OCI-LY7 (cell line): ENCODE results near the gene MAP2K7. TPM values are rescaled to one million over a fixed set of nuclear protein-coding genes. Genes with fewer than 3 reads are reported as not detected.

Source experiments
- BruUV-seq: library from RNA; stranded (reverse); fragments of 400-500 nt; replicated peaks from 2 replicates; lab custom pipeline; 2021; lab: Mats Ljungman, UMichigan
- CTCF ChIA-PET: fragments of 300-600 bp; sonication (Branson Sonifier 250); formaldehyde crosslinking; loops from one replicate; lab custom pipeline; 2022; ENCODE audit warnings: antibody characterized with exemption; ENCODE audit not compliant: unreplicated experiment; lab: Charles Lee
- POLR2A ChIA-PET: fragments of 300-600 bp; sonication (Branson Sonifier 250); formaldehyde crosslinking; loops from one replicate; lab custom pipeline; 2022; ENCODE audit warnings: antibody characterized with exemption; lab: Charles Lee
- DNase-seq: peaks from one replicate; pipeline ENCODE4 v3.0.0-alpha.2; 2015; ENCODE audit warnings: low spot score
- H2AFZ ChIP-seq: fragments of 200-600 bp; sonication (generic), shearing (Covaris generic); 2 replicates; pipeline ENCODE4 v1.6.1; 2014; ENCODE audit warnings: mild to moderate bottlenecking, antibody characterized with exemption, low read length, moderate library complexity
- H3K27ac ChIP-seq: fragments of 200-600 bp; sonication (generic); 2 replicates; pipeline ENCODE4 v1.5.1; 2014; ENCODE audit warnings: mixed run types, low read depth, mild to moderate bottlenecking, moderate library complexity, low read length, inconsistent platforms; ENCODE audit not compliant: poor library complexity, severe bottlenecking
- H3K36me3 ChIP-seq: fragments of 200-600 bp; sonication (generic); 2 replicates; pipeline ENCODE4 v1.6.1; 2014; ENCODE audit warnings: mild to moderate bottlenecking, antibody characterized with exemption, low read length, moderate library complexity, mixed read lengths; ENCODE audit not compliant: insufficient read depth
- H3K4me1 ChIP-seq: fragments of 200-600 bp; sonication (generic); 2 replicates; pipeline ENCODE4 v1.5.1; 2014; ENCODE audit warnings: mild to moderate bottlenecking, low read length; ENCODE audit not compliant: insufficient read depth, poor library complexity, severe bottlenecking
- H3K4me2 ChIP-seq: fragments of 200-600 bp; sonication (generic); 2 replicates; pipeline ENCODE4 v1.6.1; 2014; ENCODE audit warnings: mild to moderate bottlenecking, low read length
- H3K4me3 ChIP-seq: fragments of 200-600 bp; sonication (generic); 2 replicates; pipeline ENCODE4 v1.5.1; 2014; ENCODE audit warnings: mild to moderate bottlenecking, low read depth, low read length; ENCODE audit not compliant: poor library complexity, severe bottlenecking
- H3K79me2 ChIP-seq: fragments of 200-600 bp; sonication (generic); 2 replicates; pipeline ENCODE4 v1.6.1; 2016; ENCODE audit warnings: low read depth, mild to moderate bottlenecking, low read length, moderate library complexity, mixed read lengths; ENCODE audit not compliant: insufficient read depth
- H3K9me2 ChIP-seq: fragments of 200-600 bp; sonication (generic); 2 replicates; pipeline ENCODE4 v1.6.1; 2016; ENCODE audit warnings: mild to moderate bottlenecking, low read length, mixed read lengths; ENCODE audit not compliant: insufficient read depth
- H3K9me3 ChIP-seq: fragments of 200-600 bp; sonication (generic); 2 replicates; pipeline ENCODE4 v1.6.1; 2014; ENCODE audit warnings: mild to moderate bottlenecking, mixed run types, low read length, mixed read lengths
- H4K20me1 ChIP-seq: fragments of 200-600 bp; sonication (generic); 2 replicates; pipeline ENCODE4 v1.6.1; 2014; ENCODE audit warnings: mild to moderate bottlenecking, antibody characterized with exemption, low read length, moderate library complexity, mixed read lengths; ENCODE audit not compliant: insufficient read depth
- CTCF ChIP-seq: fragments of 200-600 bp; sonication (generic); conservative IDR thresholded peaks from 2 replicates; pipeline ENCODE4 v1.5.1; 2014; ENCODE audit warnings: mild to moderate bottlenecking, antibody characterized with exemption, low read length, moderate library complexity, mixed read lengths
- EZH2phosphoT487 ChIP-seq: fragments of 200-600 bp; sonication (generic); IDR thresholded peaks from 2 replicates; pipeline ENCODE4 v1.6.1; 2018; ENCODE audit warnings: low read depth, borderline replicate concordance, mild to moderate bottlenecking, mixed run types, antibody characterized with exemption, low read length, moderate library complexity, mixed read lengths
- intact Hi-C: fragments of 100-400 bp; cut with micrococcal nuclease; formaldehyde crosslinking; loops from one replicate; pipeline ENCODE4 v1.10.0; 2022; ENCODE audit not compliant: unreplicated experiment
- total RNA-seq, 2 experiments: library from RNA; depleted of rRNA in 1 of 2; stranded (reverse); fragments of >200 nt in 1 of 2; shearing (Covaris generic) in 1 of 2; gene quantifications; 2 replicates each; pipeline ENCODE4 v1.2.3, GENCODE V29; 2014 to 2022

Gene MAP2K7
- total RNA-seq, 2 experiments from 2014 or later, result 23.2 to 44.5 TPM

GRCh38 chr19:7912697-7913564 lies 9.3 kb downstream of the MAP2K7 start:
- ChIA-PET POLR2A (no interaction called here), CTCF (no interaction called here)
- TF ChIP-seq CTCF (no peak), EZH2phosphoT487 (no peak)
- intact Hi-C loops, result no loop called here
- Histone ChIP-seq H2AFZ (no peak overlapping the region), H3K79me2 (no peaks in the 10 kb centered on the region), H3K9me2 (no peaks in the 10 kb centered on the region), H3K27ac (no peak overlapping the region), H3K4me2 (no peak overlapping the region), H4K20me1 (no peaks in the 10 kb centered on the region), H3K36me3 (peaks cover 33% of the 10 kb centered on the region), H3K4me1 (no peaks in the 10 kb centered on the region), H3K4me3 (no peak overlapping the region), H3K9me3 (no peaks in the 10 kb centered on the region)
- no TSS peak for BruUV-seq
- DNase-seq, result no peak

- BruUV-seq, result no TSS peak
These were observed 10.0 kb downstream of the MAP2K7 start for GRCh38 chr19:7913652-7914051.

More at GRCh38 chr19:7913652-7914051, 10.0 kb downstream of the MAP2K7 start:
- ChIA-PET CTCF (no interaction called here), POLR2A (no interaction called here)
- Histone ChIP-seq H3K9me2 (no peaks in the 10 kb centered on the region), H3K9me3 (no peaks in the 10 kb centered on the region), H3K4me2 (no peak overlapping the region), H4K20me1 (no peaks in the 10 kb centered on the region), H3K4me1 (no peaks in the 10 kb centered on the region), H3K4me3 (no peak overlapping the region), H3K79me2 (no peaks in the 10 kb centered on the region), H3K36me3 (peaks cover 33% of the 10 kb centered on the region), H2AFZ (no peak overlapping the region), H3K27ac (no peak overlapping the region)
- no peak for DNase-seq
- intact Hi-C loops, result no loop called here
- TF ChIP-seq EZH2phosphoT487, result no peak
- no peak for TF ChIP-seq CTCF
